Endodermal cell (in vitro differentiated cells): Measurements from ENCODE around the gene OR7C1. TPM values are rescaled to one million over a fixed set of nuclear protein-coding genes. Genes with fewer than 3 reads are reported as not detected.
"Not testable (repeated sequence)": the region's sequence is repeated elsewhere in the genome, so short reads cannot be mapped to it uniquely, and the experiment has no call there.

Experiments
- DNase-seq: peaks from one replicate; pipeline ENCODE4 v3.0.0-alpha.2; 2017
- H3K27ac ChIP-seq: 2 replicates; pipeline ENCODE4 v1.5.1; 2013; ENCODE audit warnings: mild to moderate bottlenecking, low read depth, low read length, moderate library complexity
- H3K27me3 ChIP-seq: 2 replicates; pipeline ENCODE4 v1.6.1; 2013; ENCODE audit warnings: mild to moderate bottlenecking, low read length, moderate library complexity; ENCODE audit not compliant: insufficient read depth, control insufficient read depth, poor library complexity, severe bottlenecking
- H3K36me3 ChIP-seq: 2 replicates; pipeline ENCODE4 v1.7.0; 2013; ENCODE audit warnings: mild to moderate bottlenecking, low read length, moderate library complexity; ENCODE audit not compliant: control insufficient read depth, insufficient read depth
- H3K4me1 ChIP-seq: one replicate; pipeline ENCODE4 v1.7.0; 2013; ENCODE audit warnings: low read length; ENCODE audit not compliant: control insufficient read depth, insufficient read depth
- H3K4me3 ChIP-seq: 2 replicates; pipeline ENCODE4 v1.5.1; 2013; ENCODE audit warnings: mild to moderate bottlenecking, low read length, moderate library complexity
- H3K9ac ChIP-seq: 2 replicates; pipeline ENCODE4 v1.6.1; 2013; ENCODE audit warnings: mild to moderate bottlenecking, low read length, moderate library complexity; ENCODE audit not compliant: poor library complexity, severe bottlenecking; ENCODE audit errors: extremely low read depth
- H3K9me3 ChIP-seq: 2 replicates; pipeline ENCODE4 v1.6.1; 2013; ENCODE audit warnings: mild to moderate bottlenecking, low read length, moderate library complexity; ENCODE audit not compliant: control insufficient read depth
- H3K27ac Mint-ChIP-seq: 2 replicates; pipeline ENCODE4 v1.8.0; 2020; ENCODE audit warnings: mixed read lengths
- H3K27me3 Mint-ChIP-seq: 2 replicates; pipeline ENCODE4 v1.8.0; 2021; ENCODE audit warnings: mild to moderate bottlenecking, mixed read lengths; ENCODE audit not compliant: insufficient read depth
- H3K36me3 Mint-ChIP-seq: 2 replicates; pipeline ENCODE4 v1.8.0; 2020; ENCODE audit warnings: low read depth, mixed read lengths
- H3K4me1 Mint-ChIP-seq: 2 replicates; pipeline ENCODE4 v1.8.0; 2020; ENCODE audit warnings: mixed read lengths
- H3K4me3 Mint-ChIP-seq: 2 replicates; pipeline ENCODE4 v1.8.0; 2020; ENCODE audit warnings: mild to moderate bottlenecking, moderate library complexity, mixed read lengths
- H3K9me3 Mint-ChIP-seq: 2 replicates; pipeline ENCODE4 v1.8.0; 2020; ENCODE audit warnings: mild to moderate bottlenecking, mixed read lengths
- CTCF ChIP-seq: fragments of 200-600 bp; sonication (generic); conservative IDR thresholded peaks from 2 replicates; pipeline ENCODE4 v1.5.0; 2021; ENCODE audit warnings: antibody characterized with exemption, mild to moderate bottlenecking
- WGBS, 2 experiments: methylation state at CpG; one replicate each; pipeline versions ENCODE4 v1.1.5 to v1.1.7; 2013; ENCODE audit warnings: missing lambda C conversion rate in 2 of 2, mixed read lengths in 1 of 2; ENCODE audit not compliant: insufficient coverage in 1 of 2, insufficient read length in 1 of 2; 5-methylcytosine and 5-hydroxymethylcytosine counted together
- total RNA-seq, 2 donors: library from RNA; stranded (reverse); fragmentation: NEBNext Ultra II Directional in 1 of 2; extraction: Animal tissue kit (Norgen Biotek cat#: 25700) in 1 of 2; gene quantifications; 2 replicates in 1 of 2; 3 replicates in 1 of 2; pipeline ENCODE4 v1.2.1, GENCODE V29; 2021

Gene OR7C1
- total RNA-seq, 2 donors from 2014 or later = not detected

GRCh38 chr19:14783410-14783998 is 51.5 kb downstream of the OR7C1 start:
- H3K27me3 ChIP-seq, H3K36me3 ChIP-seq, H3K36me3 Mint-ChIP-seq, H3K4me1 Mint-ChIP-seq, H3K27ac ChIP-seq, H3K27ac Mint-ChIP-seq, H3K9me3 ChIP-seq, H3K27me3 Mint-ChIP-seq, H3K4me3 Mint-ChIP-seq, H3K4me3 ChIP-seq, H3K9ac ChIP-seq, DNase-seq, H3K4me1 ChIP-seq: not testable (repeated sequence)
- WGBS, 2 experiments = 78 to 80% methylated on average over 2 to 6 of the region's 8 CpGs
- peaks cover 25% of the 10 kb centered on the region for H3K9me3 Mint-ChIP-seq

GRCh38 chr19:14782626-14783409 is 52.2 kb downstream of the OR7C1 start:
- H3K27ac Mint-ChIP-seq = no peak overlapping the region
- no peaks in the 10 kb centered on the region for H3K36me3 Mint-ChIP-seq
- 74 to 85% methylated on average over 10 to 16 of the region's 16 CpGs for WGBS, 2 experiments

GRCh38 chr19:14781713-14782536 is 53.1 kb downstream of the OR7C1 start:
- not testable (repeated sequence) for DNase-seq, H3K27ac ChIP-seq, H3K9me3 ChIP-seq, H3K4me3 ChIP-seq, H3K27ac Mint-ChIP-seq, H3K9ac ChIP-seq, H3K27me3 Mint-ChIP-seq, H3K36me3 ChIP-seq, H3K4me1 Mint-ChIP-seq, H3K4me1 ChIP-seq, H3K27me3 ChIP-seq, H3K36me3 Mint-ChIP-seq, H3K4me3 Mint-ChIP-seq
- WGBS, 2 experiments = 83 to 90% methylated on average over 13 to 15 of the region's 17 CpGs
- H3K9me3 Mint-ChIP-seq = peaks cover 24% of the 10 kb centered on the region

More at GRCh38 chr19:14782626-14783409, 52.2 kb downstream of the OR7C1 start:
- H3K4me3 ChIP-seq = no peak overlapping the region
- H3K9ac ChIP-seq = no peak overlapping the region
- H3K27ac ChIP-seq = no peak overlapping the region
- H3K9me3 ChIP-seq = peaks cover 4% of the 10 kb centered on the region
- no peaks in the 10 kb centered on the region for H3K36me3 ChIP-seq
- H3K27me3 Mint-ChIP-seq = peaks cover 1% of the 10 kb centered on the region
- peaks cover 21% of the 10 kb centered on the region for H3K9me3 Mint-ChIP-seq
- TF ChIP-seq CTCF = no peak
- no peaks in the 10 kb centered on the region for H3K4me1 Mint-ChIP-seq
- H3K27me3 ChIP-seq = no peaks in the 10 kb centered on the region
- no peaks in the 10 kb centered on the region for H3K4me1 ChIP-seq
- peak; percentile 29 for DNase-seq
- H3K4me3 Mint-ChIP-seq = no peak overlapping the region

GRCh38 chr19:14780622-14781225 is 54.3 kb downstream of the OR7C1 start:
- not testable (repeated sequence) for H3K27ac Mint-ChIP-seq
- 84 to 88% methylated on average over 1 to 7 of the region's 14 CpGs for WGBS, 2 experiments

More at GRCh38 chr19:14780622-14781225, 54.3 kb downstream of the OR7C1 start:
- Mint-ChIP-seq H3K9me3 (peaks cover 22% of the 10 kb centered on the region), H3K27me3 (peaks cover 17% of the 10 kb centered on the region)
- H3K9me3 ChIP-seq, H3K4me3 ChIP-seq, H3K4me3 Mint-ChIP-seq, H3K27ac ChIP-seq, H3K27me3 ChIP-seq, H3K9ac ChIP-seq, H3K36me3 ChIP-seq, H3K4me1 ChIP-seq, H3K36me3 Mint-ChIP-seq, H3K4me1 Mint-ChIP-seq: not testable (repeated sequence)
- DNase-seq = peak; percentile 22
